HG03280 (cell line): ENCODE data around the gene MTA1.
A peak's percentile ranks its signal among the peaks of the same experiment; 100 is the strongest.

Experiments used
- ATAC-seq: cut with Tn5 transposase; IDR thresholded peaks from one replicate; pipeline ENCODE4 v1.9.1; 2021; ENCODE audit warnings: mild to moderate bottlenecking, moderate library complexity; ENCODE audit not compliant: unreplicated experiment

The MTA1 gene

DNA sequence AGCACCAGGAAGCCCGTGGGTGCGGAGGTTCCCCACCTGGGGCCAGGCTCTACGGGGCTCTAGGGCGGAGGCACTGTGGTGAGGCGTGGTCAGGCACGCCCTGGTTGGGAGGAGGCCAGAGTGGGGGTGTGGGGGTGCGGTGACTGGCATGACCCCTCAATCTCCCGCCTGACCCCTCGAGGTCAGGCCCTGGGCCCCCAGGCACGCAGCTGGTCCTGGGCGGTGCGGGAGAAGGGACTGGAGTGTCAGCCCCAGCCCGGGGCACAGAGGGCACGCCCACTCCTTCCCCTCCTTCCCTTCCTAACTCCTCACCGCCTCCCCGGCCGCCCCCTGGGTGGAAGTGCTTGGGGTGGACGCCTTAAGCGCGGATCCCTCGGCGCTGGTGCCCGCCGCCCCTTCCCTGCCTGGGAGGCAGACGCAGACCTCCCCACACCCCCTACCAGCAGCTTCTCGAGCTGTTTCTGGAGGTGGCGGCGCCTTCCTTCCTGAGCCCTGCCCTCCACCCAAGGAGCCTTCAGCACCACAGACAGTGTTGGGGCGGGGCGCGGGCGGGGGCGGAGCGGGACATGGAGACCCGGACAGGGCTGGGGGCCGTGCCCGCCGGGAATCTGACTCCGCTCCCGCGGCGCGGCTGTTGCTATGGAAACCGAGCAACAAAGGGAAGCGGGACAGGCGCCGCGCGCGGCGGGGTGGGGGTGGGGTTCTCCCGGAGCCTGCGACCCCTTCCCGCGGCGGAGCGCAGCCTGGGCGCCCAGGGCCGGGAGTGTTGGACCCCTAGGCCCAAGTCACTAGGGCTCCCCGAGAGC is 54.3 kb downstream of the MTA1 start:
- no peak for ATAC-seq

DNA sequence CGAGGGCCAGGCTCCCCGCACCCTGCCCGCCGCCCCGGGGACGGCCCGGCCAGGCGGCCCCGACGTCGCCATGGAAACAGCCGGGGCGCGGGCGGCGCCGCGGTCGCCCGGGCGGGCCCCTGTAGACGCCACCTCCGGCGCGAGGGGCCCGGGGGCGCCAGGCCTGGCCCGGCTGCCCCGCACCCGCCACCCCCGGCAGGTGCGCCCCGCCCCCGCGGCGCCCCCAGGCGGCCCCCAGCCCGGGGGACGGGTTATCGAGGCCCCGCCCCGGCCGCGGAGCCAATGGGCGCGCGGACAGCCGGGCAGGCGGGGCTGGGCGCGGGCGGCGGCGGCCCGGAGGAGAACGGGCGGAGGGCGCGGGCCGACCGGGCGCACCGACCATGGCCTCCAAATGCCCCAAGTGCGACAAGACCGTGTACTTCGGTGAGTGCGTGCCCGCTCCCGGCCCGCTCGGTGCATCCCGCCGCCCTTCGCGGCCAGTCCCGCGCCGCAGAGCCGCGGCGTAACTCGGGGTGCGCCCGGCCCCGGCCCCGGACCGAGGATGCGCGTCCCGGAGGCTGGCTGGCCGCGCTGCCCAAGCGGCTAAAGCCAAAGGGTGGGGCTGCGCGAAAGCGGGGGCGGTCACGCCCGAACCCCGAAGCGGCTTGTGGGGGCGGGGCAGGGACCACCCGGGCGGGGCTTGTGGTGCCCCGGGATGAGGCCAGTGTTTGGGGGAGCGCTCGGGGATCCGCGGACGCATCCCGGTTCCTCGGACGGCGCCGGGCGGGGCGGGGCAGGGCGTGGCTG is 55.0 kb downstream of the MTA1 start, which contains the start of gene CRIP2:
Gene CRIP2 (plus strand): TSS at position 339 of the 786 bp plus-strand sequence. CDS start 42 bp downstream, at position 381.
- no peak for ATAC-seq

- no peak for ATAC-seq
Measured at GRCh38 chr14:105475269-105476096, 55.9 kb downstream of the MTA1 start.

GRCh38 chr14:105476097-105476830 is 56.6 kb downstream of the MTA1 start:
- no peak for ATAC-seq

DNA sequence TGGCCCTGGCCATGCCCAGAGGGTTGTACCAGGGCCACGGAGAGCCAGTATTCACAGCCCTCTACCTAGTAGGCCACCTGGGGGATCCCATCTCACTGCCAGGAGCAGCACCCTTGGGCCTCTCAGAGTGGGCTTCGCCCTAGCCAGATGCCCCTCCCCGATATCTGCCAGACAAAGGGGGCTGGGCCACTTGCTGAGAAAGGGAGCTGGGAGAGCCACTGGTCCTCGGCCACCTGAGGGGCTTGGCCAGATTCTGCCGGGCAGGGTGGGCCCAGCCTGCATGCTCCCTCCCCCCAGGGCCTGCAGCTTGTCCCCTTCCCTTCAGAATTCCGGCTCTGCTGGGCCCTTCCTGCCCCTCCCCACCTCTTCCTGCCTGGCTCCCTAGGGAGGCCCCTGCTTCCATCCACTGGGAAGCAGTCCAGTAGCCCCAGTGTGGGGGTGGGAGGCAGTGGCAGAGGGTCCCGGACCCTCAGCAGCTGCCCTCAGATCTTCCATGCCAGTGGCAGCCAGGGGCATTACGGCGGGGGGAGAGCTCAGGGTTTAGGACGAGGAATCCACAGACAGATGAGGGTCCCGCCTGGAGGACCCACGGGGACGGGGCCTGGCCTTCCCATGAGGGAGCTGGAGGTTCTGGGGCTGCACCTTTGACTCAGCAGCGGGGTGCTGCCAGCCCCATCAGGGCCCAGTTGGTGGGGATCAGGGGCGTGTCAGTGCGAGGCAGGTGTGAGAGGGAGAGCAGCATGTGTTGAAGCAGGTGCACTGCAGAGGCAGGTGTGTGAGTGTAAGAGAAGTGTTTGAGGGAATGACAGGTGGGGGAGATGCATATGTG is 57.4 kb downstream of the MTA1 start:
- no peak for ATAC-seq

DNA sequence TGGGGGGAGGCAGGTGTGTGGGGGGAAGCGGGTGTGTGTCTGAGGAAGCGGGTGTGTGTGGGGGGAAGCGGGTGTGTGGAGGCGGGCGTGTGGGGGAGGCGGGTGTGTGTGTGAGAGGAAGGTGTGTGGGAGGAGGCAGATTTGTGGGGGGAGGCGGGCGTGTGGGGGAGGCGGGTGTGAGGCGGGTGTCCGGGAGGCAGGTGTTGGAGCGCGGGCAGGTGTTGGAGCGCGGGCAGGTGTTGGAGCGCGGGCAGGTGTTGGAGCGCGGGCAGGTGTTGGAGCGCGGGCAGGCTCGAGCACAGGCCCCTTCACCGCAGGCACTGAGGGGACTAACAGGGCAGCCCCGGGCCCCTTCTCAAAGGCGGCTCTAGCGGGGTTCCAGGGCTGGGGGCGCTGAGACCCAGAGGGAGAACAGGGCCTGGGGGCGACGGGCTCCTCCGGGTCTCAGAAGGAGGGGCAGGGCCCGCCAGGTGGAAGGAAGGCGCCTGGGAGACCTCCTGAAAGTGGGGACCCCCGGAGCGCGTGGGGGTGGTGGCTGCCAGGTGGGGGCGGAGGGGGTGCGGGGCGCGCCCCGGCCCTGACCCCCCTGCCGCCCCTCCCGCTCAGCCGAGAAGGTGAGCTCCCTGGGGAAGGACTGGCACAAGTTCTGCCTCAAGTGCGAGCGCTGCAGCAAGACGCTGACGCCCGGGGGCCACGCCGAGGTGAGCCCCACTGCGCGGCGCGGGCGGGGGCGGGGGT is 58.2 kb downstream of the MTA1 start:
- no peak for ATAC-seq

DNA sequence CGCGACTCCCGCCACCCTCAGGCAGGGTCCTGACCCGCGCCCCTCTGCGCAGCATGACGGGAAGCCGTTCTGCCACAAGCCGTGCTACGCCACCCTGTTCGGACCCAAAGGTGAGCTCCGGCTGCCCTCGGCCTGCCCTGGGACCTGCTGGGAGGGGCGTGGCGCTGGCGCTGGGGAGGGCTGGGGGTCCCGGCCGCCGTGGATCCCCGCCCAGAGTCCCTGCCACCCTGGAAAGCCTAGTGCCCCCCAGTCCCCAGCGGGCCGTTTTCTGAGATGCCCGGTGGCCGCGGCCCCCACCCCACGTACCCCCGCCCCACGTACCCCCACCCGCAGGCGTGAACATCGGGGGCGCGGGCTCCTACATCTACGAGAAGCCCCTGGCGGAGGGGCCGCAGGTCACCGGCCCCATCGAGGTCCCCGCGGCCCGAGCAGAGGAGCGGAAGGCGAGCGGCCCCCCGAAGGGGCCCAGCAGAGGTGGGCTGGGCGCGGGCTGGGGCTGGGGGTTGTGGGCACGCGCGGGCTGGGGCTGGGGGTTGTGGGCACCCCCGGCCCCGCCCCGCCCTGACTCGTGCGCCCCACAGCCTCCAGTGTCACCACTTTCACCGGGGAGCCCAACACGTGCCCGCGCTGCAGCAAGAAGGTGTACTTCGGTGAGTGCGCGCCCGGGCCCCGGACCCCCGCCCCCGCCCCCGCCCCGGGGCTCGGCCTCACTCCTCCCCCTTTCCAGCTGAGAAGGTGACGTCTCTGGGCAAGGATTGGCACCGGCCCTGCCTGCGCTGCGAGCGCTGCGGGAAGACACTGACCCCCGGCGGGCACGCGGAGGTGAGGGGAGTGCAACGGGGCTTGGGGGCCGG is 59.0 kb downstream of the MTA1 start:
- ATAC-seq: no peak

- no peak for ATAC-seq
Measured at GRCh38 chr14:105479431-105480158, 60.0 kb downstream of the MTA1 start.

GRCh38 chr14:105480199-105480746 is 60.6 kb downstream of the MTA1 start:
- ATAC-seq: no peak

GRCh38 chr14:105480807-105481801 is 61.5 kb downstream of the MTA1 start:
- ATAC-seq: peak; percentile 56

DNA sequence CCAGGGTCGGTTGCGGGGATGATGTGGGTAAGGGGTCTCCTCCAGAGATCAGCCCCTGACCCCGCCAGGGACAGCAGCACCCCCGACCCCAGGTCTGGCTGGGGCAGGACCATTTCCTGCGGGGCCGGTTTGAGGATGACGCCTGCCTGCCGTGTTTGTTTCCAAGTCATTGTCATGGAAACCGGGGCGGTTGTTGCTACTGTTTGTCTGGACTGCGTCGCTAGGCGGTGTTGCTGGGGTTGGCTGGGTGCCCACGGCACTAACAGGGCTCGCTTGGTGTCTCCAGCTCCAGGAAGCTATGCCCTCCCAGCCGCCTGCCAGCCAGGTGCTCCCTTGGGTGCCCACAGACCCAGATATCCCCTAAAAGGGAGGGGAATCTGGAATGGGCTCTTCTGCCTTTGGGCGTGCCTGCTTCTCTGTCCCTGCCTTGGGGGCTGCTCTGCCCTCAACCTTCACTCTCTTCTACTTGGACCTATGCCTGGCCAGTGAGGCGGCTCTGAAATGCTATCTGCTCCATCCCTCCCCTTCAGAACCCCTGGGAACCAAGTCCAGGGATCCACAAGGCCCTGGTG is 62.3 kb downstream of the MTA1 start:
- peak; percentile 48 for ATAC-seq

DNA sequence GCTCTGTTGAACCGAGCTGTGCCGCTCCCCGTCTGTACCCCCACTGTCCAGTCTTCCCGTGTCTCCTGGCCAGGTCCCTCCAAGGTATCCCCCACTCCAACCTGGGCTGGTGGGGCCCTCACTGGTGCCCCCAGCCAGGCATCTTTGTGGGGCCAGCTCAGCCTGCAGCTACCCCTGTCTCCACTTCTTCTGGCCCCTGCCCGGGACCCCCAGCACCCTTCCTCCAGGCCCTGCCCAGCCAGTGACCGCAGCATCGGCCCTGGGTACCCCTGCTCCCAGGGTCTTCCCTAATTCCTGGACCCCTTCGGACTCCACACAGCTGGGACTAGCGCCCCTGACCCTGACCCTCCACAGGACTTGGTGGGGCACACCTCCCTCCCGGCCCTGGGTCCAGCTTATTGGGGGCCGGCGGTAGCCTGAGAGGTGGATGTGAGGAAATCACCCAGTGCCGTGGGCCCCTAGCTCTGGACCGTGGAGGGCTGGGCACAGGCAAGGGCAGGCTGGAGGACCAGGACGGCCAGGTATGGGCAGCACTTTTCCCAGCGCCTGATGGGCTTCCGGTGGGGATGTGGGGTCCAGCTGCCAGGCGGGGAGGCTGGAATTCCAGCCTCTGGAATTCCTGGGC is 63.0 kb downstream of the MTA1 start:
- no peak for ATAC-seq

DNA sequence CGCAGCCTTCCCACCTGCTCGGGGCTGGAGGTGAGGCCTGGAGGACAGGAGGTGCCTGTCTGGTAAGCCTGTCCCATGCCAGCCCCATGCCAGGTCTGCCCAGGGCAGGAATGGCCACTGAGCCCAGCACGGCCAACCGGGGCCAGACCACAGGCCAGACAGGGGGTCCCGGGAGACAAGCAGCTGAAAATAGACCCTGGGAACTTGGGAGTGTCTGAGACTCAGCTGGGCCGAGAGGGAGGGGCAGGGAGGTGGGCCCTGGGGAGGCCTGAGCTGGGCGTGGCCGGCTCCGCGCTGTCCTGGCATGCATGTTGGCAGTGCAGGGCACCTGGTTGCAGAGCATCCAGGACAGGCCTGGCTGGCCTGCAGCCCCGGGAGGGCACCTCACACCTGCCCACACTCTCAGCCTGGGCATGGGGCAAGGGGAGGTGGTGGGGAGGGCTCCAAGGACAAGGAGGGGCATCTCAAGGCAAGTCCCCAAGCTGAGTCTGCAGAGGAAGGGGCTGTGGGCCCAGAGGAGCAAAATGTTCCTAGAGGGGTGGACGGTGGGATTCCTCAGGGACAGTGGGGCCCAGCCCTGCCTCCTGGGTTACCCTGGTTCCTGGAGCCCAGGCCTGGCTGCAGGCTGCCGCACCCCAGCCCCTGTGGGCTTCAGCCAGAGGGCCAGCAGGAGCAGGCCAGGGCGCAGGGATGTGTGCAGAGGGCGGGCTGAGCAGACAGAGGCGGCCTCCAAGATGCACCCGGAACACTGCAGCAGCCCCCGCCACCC is 63.9 kb downstream of the MTA1 start:
- ATAC-seq: no peak
